HG03196 (cell line): Measurements from ENCODE around the gene ACOD1.
A peak's percentile ranks its signal among the peaks of the same experiment; 100 is the strongest.
"Not testable (repeated sequence)": the region's sequence is repeated elsewhere in the genome, so short reads cannot be mapped to it uniquely, and the experiment has no call there.

Experiments used
- ATAC-seq: cut with Tn5 transposase; IDR thresholded peaks from one replicate; pipeline ENCODE4 v1.9.1; 2021; ENCODE audit not compliant: unreplicated experiment

The ACOD1 gene

GRCh38 chr13:76950101-76950500 is 1.8 kb downstream of the ACOD1 start:
- ATAC-seq, result no peak

GRCh38 chr13:76953968-76954367 is 5.7 kb downstream of the ACOD1 start:
- ATAC-seq, result no peak

GRCh38 chr13:76954538-76954937 is 6.2 kb downstream of the ACOD1 start:
- ATAC-seq, result no peak

- no peak for ATAC-seq
These were observed 6.9 kb downstream of the ACOD1 start for GRCh38 chr13:76955193-76955592.

GRCh38 chr13:76955661-76956060 is 7.3 kb downstream of the ACOD1 start:
- no peak for ATAC-seq

GRCh38 chr13:76958841-76959432 is 10.6 kb downstream of the ACOD1 start:
- no peak for ATAC-seq

GRCh38 chr13:76959734-76960133 is 11.4 kb downstream of the ACOD1 start:
- not testable (repeated sequence) for ATAC-seq

GRCh38 chr13:76965759-76966421 is 17.6 kb downstream of the ACOD1 start:
- no peak for ATAC-seq

- no peak for ATAC-seq
These were observed 18.7 kb downstream of the ACOD1 start for GRCh38 chr13:76967031-76967430.

- no peak for ATAC-seq
These were observed 19.7 kb downstream of the ACOD1 start for GRCh38 chr13:76968041-76968440.

- ATAC-seq, result no peak
These were observed 21.4 kb downstream of the ACOD1 start for GRCh38 chr13:76969488-76970365.

- no peak for ATAC-seq
These were observed 22.9 kb downstream of the ACOD1 start for GRCh38 chr13:76971215-76971614.

GRCh38 chr13:76971851-76972829 is 23.8 kb downstream of the ACOD1 start:
- no peak for ATAC-seq

GRCh38 chr13:76973920-76974617 is 25.8 kb downstream of the ACOD1 start:
- ATAC-seq, result no peak

- ATAC-seq, result no peak
These were observed 26.3 kb downstream of the ACOD1 start for GRCh38 chr13:76974618-76974975.

- ATAC-seq, result no peak
These were observed 27.6 kb downstream of the ACOD1 start for GRCh38 chr13:76975863-76976262.

GRCh38 chr13:76976490-76976889 is 28.2 kb downstream of the ACOD1 start:
- no peak for ATAC-seq

GRCh38 chr13:76976929-76977328 is 28.6 kb downstream of the ACOD1 start:
- ATAC-seq, result no peak

GRCh38 chr13:76980075-76980718 is 31.9 kb downstream of the ACOD1 start:
- peak; percentile 100 for ATAC-seq

GRCh38 chr13:76982061-76982460 is 33.8 kb downstream of the ACOD1 start:
- no peak for ATAC-seq
